Lower leg skin (tissue), 4 donors: ENCODE results near the gene CTIF. TPM values are rescaled to one million over a fixed set of nuclear protein-coding genes. Genes with fewer than 3 reads are reported as not detected.

Experiments
- DNase-seq, 2 donors: peaks; one replicate each; pipeline ENCODE4 v3.0.0-alpha.2; 2019; ENCODE audit warnings: low spot score in 2 of 2
- H3K4me3 ChIP-seq: fragments of 200-600 bp; sonication (generic); 2 replicates; pipeline ENCODE4 v1.5.1; 2017; ENCODE audit warnings: mild to moderate bottlenecking, low read depth; ENCODE audit not compliant: poor library complexity, severe bottlenecking
- CTCF ChIP-seq, 3 donors: fragments of 450-650 bp; IDR thresholded peaks; one replicate each; pipeline ENCODE4 v1.5.1; 2016; ENCODE audit warnings: antibody characterized with exemption in 3 of 3, mild to moderate bottlenecking in 3 of 3, moderate library complexity in 2 of 3
- POLR2A ChIP-seq, 2 donors: fragments of 450-650 bp; IDR thresholded peaks; one replicate each; pipeline ENCODE4 v1.6.1; 2016 to 2017; ENCODE audit warnings: antibody characterized with exemption in 2 of 2, mild to moderate bottlenecking in 1 of 2, moderate library complexity in 1 of 2
- WGBS, 2 donors: methylation state at CpG; one replicate each; pipeline ENCODE4 v1.1.5; 2018; 5-methylcytosine and 5-hydroxymethylcytosine counted together
- intact Hi-C: fragments of 100-400 bp; cut with DNase I; formaldehyde crosslinking; loops from one replicate; pipeline ENCODE4 v1.15.0; 2023; ENCODE audit warnings: low total_unique reads
- total RNA-seq, 4 donors: library from RNA; depleted of rRNA; stranded (reverse); fragments of >200 nt; gene quantifications; one replicate each; pipeline ENCODE4 v1.1.0, GENCODE V29; 2016

Gene CTIF
- total RNA-seq, 4 donors from 2014 or later, result 22.6 to 44.0 (median 30.2) TPM

GRCh38 chr18:48702346-48703027 lies 163.7 kb downstream of the CTIF start:
- DNase-seq, result no peak
- TF ChIP-seq CTCF (IDR thresholded peaks at IDR 0.05) (no peak), POLR2A (IDR thresholded peaks at IDR 0.05) (no peak)
- intact Hi-C loops, result no loop called here
- H3K4me3 ChIP-seq, result no peak overlapping the region
- 88 to 93% methylated on average over 9 of the region's 9 CpGs for WGBS, 2 donors

- TF ChIP-seq POLR2A (IDR thresholded peaks at IDR 0.05) (no peak), CTCF (IDR thresholded peaks at IDR 0.05) (no peak)
- intact Hi-C loops, result no loop called here
- no peak for DNase-seq
- WGBS, 2 donors, result 88 to 100% methylated on average over 1 of the region's 1 CpG
- no peak overlapping the region for H3K4me3 ChIP-seq
Measured at GRCh38 chr18:48703028-48703386, 164.2 kb downstream of the CTIF start.

- TF ChIP-seq POLR2A (IDR thresholded peaks at IDR 0.05) (no peak), CTCF (IDR thresholded peaks at IDR 0.05) (no peak)
- intact Hi-C loops, result no loop called here
Measured at GRCh38 chr18:48703418-48703817, 164.6 kb downstream of the CTIF start.

GRCh38 chr18:48705043-48705442 lies 166.2 kb downstream of the CTIF start:
- intact Hi-C loops, result no loop called here
- DNase-seq, result no peak
- 64% methylated on average over 7 of the region's 7 CpGs for WGBS, 2 donors
- TF ChIP-seq POLR2A (IDR thresholded peaks at IDR 0.05), result no peak
- no peak for TF ChIP-seq CTCF (IDR thresholded peaks at IDR 0.05)
- no peak overlapping the region for H3K4me3 ChIP-seq

More at GRCh38 chr18:48703418-48703817, 164.6 kb downstream of the CTIF start:
- 87 to 91% methylated on average over 4 of the region's 4 CpGs for WGBS, 2 donors
- no peak overlapping the region for H3K4me3 ChIP-seq
- DNase-seq, result no peak

DNA sequence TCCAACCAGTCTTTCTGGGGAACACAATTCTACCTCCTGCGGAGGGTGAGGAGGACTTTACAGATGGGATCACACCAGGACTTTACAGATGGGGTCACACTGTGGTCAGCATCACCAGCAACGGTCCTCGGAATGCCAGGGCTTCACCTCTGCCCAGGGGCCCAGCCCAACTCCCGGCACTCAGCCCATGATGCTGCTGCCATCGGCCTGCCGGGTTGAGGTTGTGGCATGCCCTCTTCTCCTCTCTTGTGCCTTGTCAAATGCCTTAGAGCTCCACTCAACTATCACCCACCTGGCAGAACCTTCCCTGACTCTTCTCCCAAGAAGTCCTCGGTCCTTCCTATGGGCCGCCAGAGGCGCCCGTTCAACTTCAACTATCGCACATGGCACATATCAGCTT lies 166.7 kb downstream of the CTIF start:
- DNase-seq, result no peak
- TF ChIP-seq CTCF (IDR thresholded peaks at IDR 0.05) (no peak), POLR2A (IDR thresholded peaks at IDR 0.05) (no peak)
- intact Hi-C loops, result no loop called here
- no peak overlapping the region for H3K4me3 ChIP-seq
- WGBS, 2 donors, result 90 to 93% methylated on average over 11 of the region's 11 CpGs

DNA sequence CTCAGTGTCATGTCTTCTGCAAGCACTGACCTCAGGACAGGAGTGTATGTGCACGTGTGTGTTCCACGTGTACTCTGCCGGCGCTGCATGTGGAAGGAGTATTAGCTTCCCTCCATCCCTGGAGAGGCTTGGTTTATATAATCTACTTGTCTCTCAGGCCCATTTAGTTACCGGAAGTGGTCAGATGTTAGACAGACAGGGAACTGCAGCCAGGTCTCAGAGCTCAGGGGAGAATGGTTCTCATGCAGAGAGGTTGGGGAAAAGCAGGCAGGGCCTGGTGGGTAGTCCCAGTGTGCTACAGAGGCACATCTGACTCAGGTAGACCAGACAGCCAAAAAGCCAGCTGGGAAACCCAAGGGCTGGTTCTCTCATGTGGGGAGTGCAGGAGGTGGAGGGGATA lies 167.9 kb downstream of the CTIF start:
- TF ChIP-seq CTCF (IDR thresholded peaks at IDR 0.05), result no peak
- no peak for TF ChIP-seq POLR2A (IDR thresholded peaks at IDR 0.05)
- 80 to 93% methylated on average over 4 to 5 of the region's 5 CpGs for WGBS, 2 donors
- intact Hi-C loops, result no loop called here
- no peak overlapping the region for H3K4me3 ChIP-seq
- no peak for DNase-seq
